H9 (cell line): Measurements from ENCODE around the gene NHS. TPM values are rescaled to one million over a fixed set of nuclear protein-coding genes. Genes with fewer than 3 reads are reported as not detected.

Source experiments
- DNase-seq: peaks from one replicate; pipeline ENCODE4 v3.0.0-alpha.2; 2017
- H2AFZ ChIP-seq: one replicate; pipeline ENCODE4 v1.6.1; 2013; ENCODE audit warnings: mild to moderate bottlenecking, low read length, control low read depth, moderate library complexity
- H2AK5ac ChIP-seq: 2 replicates; pipeline ENCODE4 v1.6.1; 2013; ENCODE audit warnings: low read length, control low read depth, mixed read lengths; ENCODE audit not compliant: insufficient read length
- H2BK120ac ChIP-seq: one replicate; pipeline ENCODE4 v1.6.1; 2013; ENCODE audit warnings: low read depth, mild to moderate bottlenecking, low read length, control low read depth, inconsistent platforms; ENCODE audit not compliant: poor library complexity, severe bottlenecking
- H2BK12ac ChIP-seq: 2 replicates; pipeline ENCODE4 v1.6.1; 2013; ENCODE audit warnings: low read length, control low read depth, mixed read lengths, low read depth; ENCODE audit not compliant: insufficient read length
- H2BK15ac ChIP-seq: 2 replicates; pipeline ENCODE4 v1.6.1; 2013; ENCODE audit warnings: low read depth, low read length, control low read depth
- H2BK20ac ChIP-seq: one replicate; pipeline ENCODE4 v1.6.1; 2013; ENCODE audit warnings: low read depth, mild to moderate bottlenecking, low read length, control low read depth, inconsistent platforms; ENCODE audit not compliant: poor library complexity, severe bottlenecking
- H2BK5ac ChIP-seq: 2 replicates; pipeline ENCODE4 v1.6.1; 2013; ENCODE audit warnings: low read length, control low read depth, mixed read lengths; ENCODE audit not compliant: insufficient read length
- H3K14ac ChIP-seq: 2 replicates; pipeline ENCODE4 v1.6.1; 2013; ENCODE audit warnings: low read length, control low read depth; ENCODE audit not compliant: insufficient read depth
- H3K18ac ChIP-seq: 2 replicates; pipeline ENCODE4 v1.6.1; 2013; ENCODE audit warnings: low read depth, mild to moderate bottlenecking, mixed read lengths, low read length, control low read depth; ENCODE audit not compliant: insufficient read length
- H3K23ac ChIP-seq: 2 replicates; pipeline ENCODE4 v1.6.1; 2013; ENCODE audit warnings: low read length, control low read depth, mixed read lengths, low read depth; ENCODE audit not compliant: insufficient read length
- H3K23me2 ChIP-seq: 2 replicates; pipeline ENCODE4 v1.6.1; 2013; ENCODE audit warnings: low read depth, mild to moderate bottlenecking, mixed read lengths, low read length, control low read depth; ENCODE audit not compliant: insufficient read length, poor library complexity, severe bottlenecking
- H3K27ac ChIP-seq: 2 replicates; pipeline ENCODE4 v1.5.1; 2013; ENCODE audit warnings: low read length, control low read depth, mixed read lengths, low read depth; ENCODE audit not compliant: insufficient read length
- H3K27me3 ChIP-seq: 2 replicates; pipeline ENCODE4 v1.6.1; 2013; ENCODE audit warnings: low read length, control low read depth, inconsistent platforms; ENCODE audit not compliant: insufficient read depth
- H3K4ac ChIP-seq: 2 replicates; pipeline ENCODE4 v1.6.1; 2013; ENCODE audit warnings: low read depth, mild to moderate bottlenecking, control low read depth, inconsistent platforms, low read length, moderate library complexity
- H3K4me1 ChIP-seq: 2 replicates; pipeline ENCODE4 v1.6.1; 2013; ENCODE audit warnings: low read length, control low read depth, inconsistent platforms; ENCODE audit not compliant: insufficient read depth
- H3K4me2 ChIP-seq: 2 replicates; pipeline ENCODE4 v1.6.1; 2013; ENCODE audit warnings: low read length, control low read depth, mixed read lengths; ENCODE audit not compliant: insufficient read length, insufficient read depth
- H3K56ac ChIP-seq: 2 replicates; pipeline ENCODE4 v1.6.1; 2013; ENCODE audit warnings: low read depth, mild to moderate bottlenecking, mixed read lengths, low read length, control low read depth; ENCODE audit not compliant: insufficient read length
- H3K79me1 ChIP-seq: 2 replicates; pipeline ENCODE4 v1.6.1; 2013; ENCODE audit warnings: low read depth, mild to moderate bottlenecking, moderate library complexity, low read length, control low read depth, inconsistent platforms; ENCODE audit not compliant: insufficient read depth, poor library complexity, severe bottlenecking
- H3K79me2 ChIP-seq: 2 replicates; pipeline ENCODE4 v1.6.1; 2013; ENCODE audit warnings: low read length, control low read depth, inconsistent platforms; ENCODE audit not compliant: insufficient read depth
- H3K9ac ChIP-seq: 2 replicates; pipeline ENCODE4 v1.6.1; 2013; ENCODE audit warnings: low read length, control low read depth, mixed read lengths; ENCODE audit not compliant: insufficient read length; ENCODE audit errors: extremely low read depth
- H3K9me3 ChIP-seq: one replicate; pipeline ENCODE4 v1.6.1; 2013; ENCODE audit warnings: low read depth, low read length, inconsistent platforms; ENCODE audit not compliant: control insufficient read depth
- H3T11ph ChIP-seq: one replicate; pipeline ENCODE4 v1.6.1; 2013; ENCODE audit warnings: mild to moderate bottlenecking, low read length, control low read depth, inconsistent platforms
- H4K20me1 ChIP-seq: one replicate; pipeline ENCODE4 v1.6.1; 2013; ENCODE audit not compliant: control insufficient read depth, insufficient read length, insufficient read depth
- H4K5ac ChIP-seq: 2 replicates; pipeline ENCODE4 v1.6.1; 2013; ENCODE audit warnings: low read depth, mild to moderate bottlenecking, mixed read lengths, low read length, control low read depth; ENCODE audit not compliant: insufficient read length
- H4K8ac ChIP-seq: replicated peaks from 2 replicates; pipeline ENCODE4 v1.6.1; 2013; ENCODE audit warnings: low read length, control low read depth, mixed read lengths, low read depth; ENCODE audit not compliant: insufficient read length
- H4K91ac ChIP-seq: 2 replicates; pipeline ENCODE4 v1.6.1; 2013; ENCODE audit warnings: low read depth, mild to moderate bottlenecking, moderate library complexity, mixed read lengths, low read length, control low read depth; ENCODE audit not compliant: insufficient read length
- H3K27ac Mint-ChIP-seq, 3 experiments: 2 replicates in 2 of 3; 3 replicates in 1 of 3; pipeline ENCODE4 v1.8.0; 2020 to 2021; ENCODE audit warnings: mixed read lengths in 3 of 3, mild to moderate bottlenecking in 1 of 3, moderate library complexity in 1 of 3
- H3K27me3 Mint-ChIP-seq: 2 replicates; pipeline ENCODE4 v1.8.0; 2021; ENCODE audit warnings: low read depth, mild to moderate bottlenecking, moderate library complexity, mixed read lengths
- H3K36me3 Mint-ChIP-seq, 3 experiments: 2 replicates in 2 of 3; 3 replicates in 1 of 3; pipeline ENCODE4 v1.8.0; 2020 to 2021; ENCODE audit warnings: low read depth in 3 of 3, mixed read lengths in 3 of 3; ENCODE audit not compliant: insufficient read depth in 1 of 3
- H3K4me1 Mint-ChIP-seq, 2 experiments: 2 replicates each; pipeline ENCODE4 v1.8.0; 2020; ENCODE audit warnings: mixed read lengths in 2 of 2
- H3K4me3 Mint-ChIP-seq, 2 experiments: 2 replicates in 1 of 2; 3 replicates in 1 of 2; pipeline ENCODE4 v1.8.0; 2020 to 2021; ENCODE audit warnings: mild to moderate bottlenecking in 2 of 2, mixed read lengths in 2 of 2, moderate library complexity in 1 of 2
- H3K9me3 Mint-ChIP-seq, 2 experiments: 2 replicates in 1 of 2; 3 replicates in 1 of 2; pipeline ENCODE4 v1.8.0; 2020; ENCODE audit warnings: mild to moderate bottlenecking in 2 of 2, mixed read lengths in 2 of 2, moderate library complexity in 1 of 2
- WGBS: extraction: QIAGEN DNeasy Blood & Tissue Kit; methylation state at CpG from one replicate; pipeline ENCODE4 v1.1.7; 2013; ENCODE audit warnings: missing lambda C conversion rate, low lambda C conversion rate, mixed read lengths; ENCODE audit not compliant: insufficient read length; ENCODE audit errors: extremely low coverage; 5-methylcytosine and 5-hydroxymethylcytosine counted together
- total RNA-seq: library from RNA; stranded (reverse); gene quantifications from 2 replicates; pipeline ENCODE4 v1.2.1, GENCODE V29; 2021
- TF ChIP-seq, protein P1 (sequence below): fragments of 200-600 bp; sonication (generic); conservative IDR thresholded peaks from 3 replicates; pipeline ENCODE4 v1.8.0; 2021; ENCODE audit warnings: antibody characterized with exemption, mild to moderate bottlenecking

NHS gene
- total RNA-seq, 1 experiment from 2014 or later: 8.7 TPM

DNA sequence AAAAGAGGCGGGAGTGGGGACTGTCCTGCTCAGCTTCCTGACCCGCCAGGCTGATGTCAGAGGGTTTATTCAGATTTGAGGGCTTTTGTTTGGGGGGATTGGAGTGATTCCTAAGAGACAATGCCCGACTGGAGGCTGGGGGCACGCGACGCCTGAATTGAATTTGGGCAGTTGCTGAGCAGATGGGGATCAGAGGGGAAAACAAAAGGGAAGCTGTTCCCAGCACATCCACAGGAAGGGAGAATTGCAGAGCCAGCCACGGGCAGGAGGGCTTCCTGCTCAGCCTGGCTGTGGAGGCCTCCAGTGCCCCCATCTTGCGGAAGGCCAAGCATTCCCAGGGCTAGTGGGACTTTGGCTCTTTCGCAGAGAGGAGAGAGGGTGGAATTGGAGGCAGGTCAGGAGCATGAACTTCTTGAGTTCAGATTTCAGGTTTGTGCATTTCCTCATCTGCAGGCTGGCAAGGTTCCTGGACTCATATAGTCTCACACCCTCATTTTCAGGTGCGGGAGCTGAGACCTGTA is 162.8 kb downstream of the NHS start:
- WGBS: no CpG with 5 or more reads among the region's 10 CpGs
- Mint-ChIP-seq H3K27ac (peak overlapping the region; percentile 46 to 96 (median 93); a peak in 5 of 7 replicates), H3K9me3 (no peaks in the 10 kb centered on the region), H3K36me3 (no peaks in the 10 kb centered on the region), H3K27me3 (peaks cover 2% of the 10 kb centered on the region; the same call in 1 of the 2 replicates), H3K4me3 (peak overlapping the region in 1 of 2 experiments; percentile 50; a peak in 2 of 5 replicates), H3K4me1 (peaks cover 35 to 38% of the 10 kb centered on the region in 2 experiments)
- no peak overlapping the region for H2BK120ac ChIP-seq
- H2AK5ac ChIP-seq: no peak overlapping the region
- no peak overlapping the region for H2BK20ac ChIP-seq
- H3K79me1 ChIP-seq: no peaks in the 10 kb centered on the region
- H3K9me3 ChIP-seq: no peaks in the 10 kb centered on the region
- H4K20me1 ChIP-seq: no peaks in the 10 kb centered on the region
- no peaks in the 10 kb centered on the region for H3K23me2 ChIP-seq
- H3K79me2 ChIP-seq: no peaks in the 10 kb centered on the region
- TF ChIP-seq, protein P1, sequence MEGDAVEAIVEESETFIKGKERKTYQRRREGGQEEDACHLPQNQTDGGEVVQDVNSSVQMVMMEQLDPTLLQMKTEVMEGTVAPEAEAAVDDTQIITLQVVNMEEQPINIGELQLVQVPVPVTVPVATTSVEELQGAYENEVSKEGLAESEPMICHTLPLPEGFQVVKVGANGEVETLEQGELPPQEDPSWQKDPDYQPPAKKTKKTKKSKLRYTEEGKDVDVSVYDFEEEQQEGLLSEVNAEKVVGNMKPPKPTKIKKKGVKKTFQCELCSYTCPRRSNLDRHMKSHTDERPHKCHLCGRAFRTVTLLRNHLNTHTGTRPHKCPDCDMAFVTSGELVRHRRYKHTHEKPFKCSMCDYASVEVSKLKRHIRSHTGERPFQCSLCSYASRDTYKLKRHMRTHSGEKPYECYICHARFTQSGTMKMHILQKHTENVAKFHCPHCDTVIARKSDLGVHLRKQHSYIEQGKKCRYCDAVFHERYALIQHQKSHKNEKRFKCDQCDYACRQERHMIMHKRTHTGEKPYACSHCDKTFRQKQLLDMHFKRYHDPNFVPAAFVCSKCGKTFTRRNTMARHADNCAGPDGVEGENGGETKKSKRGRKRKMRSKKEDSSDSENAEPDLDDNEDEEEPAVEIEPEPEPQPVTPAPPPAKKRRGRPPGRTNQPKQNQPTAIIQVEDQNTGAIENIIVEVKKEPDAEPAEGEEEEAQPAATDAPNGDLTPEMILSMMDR: no peak
- no peak overlapping the region for H3K56ac ChIP-seq
- H3K14ac ChIP-seq: no peak overlapping the region
- no peak overlapping the region for H4K5ac ChIP-seq
- H2BK5ac ChIP-seq: no peak overlapping the region
- H3K23ac ChIP-seq: no peak overlapping the region
- no peak overlapping the region for H4K8ac ChIP-seq
- no peak overlapping the region for H2BK12ac ChIP-seq
- no peak overlapping the region for H3K4me2 ChIP-seq
- H3K9ac ChIP-seq: no peak overlapping the region
- H3K27me3 ChIP-seq: no peaks in the 10 kb centered on the region
- H4K91ac ChIP-seq: no peak overlapping the region
- no peak overlapping the region for H2BK15ac ChIP-seq
- no peaks in the 10 kb centered on the region; the same call in 1 of the 2 replicates for H3K4me1 ChIP-seq
- no peak overlapping the region for H3K4ac ChIP-seq
- H2AFZ ChIP-seq: no peak overlapping the region
- peak; percentile 39 for DNase-seq
- H3K27ac ChIP-seq: no peak overlapping the region
- H3T11ph ChIP-seq: no peak overlapping the region
- H3K18ac ChIP-seq: no peak overlapping the region
